Pancreas (tissue), 10 donors: ENCODE data around the gene ZC3HAV1L. TPM values are rescaled to one million over a fixed set of nuclear protein-coding genes. Genes with fewer than 3 reads are reported as not detected.

Experiments used
- ATAC-seq, 4 donors: fragments of 200-7000 bp; cut with Tn5 transposase; one replicate each; pipeline versions ENCODE4 v1.8.0 to v1.9.1; 2020; ENCODE audit warnings: mild to moderate bottlenecking in 4 of 4, moderate library complexity in 4 of 4
- DNase-seq, 6 donors: peaks; one replicate each; pipeline ENCODE4 v3.0.0-alpha.2; 2020
- FAIRE-seq: peaks from 2 replicates; lab custom pipeline; 2012; peaks lifted over from hg19 to GRCh38; lab: Jason Lieb, UNC
- H3K27ac ChIP-seq, 4 donors: fragments of 200-600 bp; sonication (generic); 1 replicate in 3 of 4; 2 replicates in 1 of 4; pipeline versions ENCODE4 v1.5.0 to v1.8.0; 2020
- H3K27me3 ChIP-seq, 4 donors: fragments of 200-600 bp; one replicate each; pipeline ENCODE4 v1.8.0; 2021
- H3K36me3 ChIP-seq, 3 donors: fragments of 200-600 bp; sonication (generic) in 1 of 3; one replicate each; pipeline versions ENCODE4 v1.5.0 to v1.8.0; 2020 to 2021
- H3K4me1 ChIP-seq, 3 donors: fragments of 200-600 bp; one replicate each; pipeline ENCODE4 v1.8.0; 2021
- H3K4me3 ChIP-seq, 4 donors: fragments of 200-600 bp; sonication (generic) in 2 of 4; one replicate each; pipeline versions ENCODE4 v1.5.0 to v1.8.0; 2020 to 2021
- H3K9me3 ChIP-seq, 4 donors: fragments of 200-600 bp; one replicate each; pipeline ENCODE4 v1.8.0; 2021
- CTCF ChIP-seq, 4 donors: fragments of 200-600 bp; sonication (generic) in 3 of 4; IDR thresholded peaks; one replicate each; pipeline versions ENCODE4 v1.5.0 to v1.8.0; 2021; ENCODE audit warnings: antibody characterized with exemption in 4 of 4
- WGBS, 2 donors: extraction: QIAGEN DNeasy Blood & Tissue Kit; methylation state at CpG; one replicate each; pipeline ENCODE4 v1.1.7; 2013; 5-methylcytosine and 5-hydroxymethylcytosine counted together
- intact Hi-C, 3 donors: fragments of 100-400 bp; cut with DNase I; formaldehyde crosslinking; loops; one replicate each; pipeline versions ENCODE4 v1.11.1 to v1.14.2; 2022
- polyA plus RNA-seq, 2 donors: library from polyadenylated mRNA; stranded (reverse); fragments of 200-250 nt; gene quantifications; one replicate each; pipeline ENCODE4 v1.2.3, GENCODE V29; 2013
- total RNA-seq, 6 donors: library from RNA; stranded (reverse); fragmentation: NEBNext Ultra II Directional in 4 of 6; extraction: Animal tissue kit (Norgen Biotek cat#: 25700) in 4 of 6; gene quantifications; one replicate each; pipeline versions ENCODE4 v1.2.1 to v1.2.4, GENCODE V29; 2021 to 2023
- donor health status: healthy with polysubstance abuse.
- donor health status: DM: no; HTN: no; CAD: no; lungs with moderate emphysema.
- donor health status: DM: no; HTN: no; CAD: no.
- donor health status: control.
- donor health status: control.
- donor health status: Bipolar disorder and iron deficiency.
- donor health status: DM: yes; HTN: yes; CAD: no.
- donor health status: DM: no; HTN: no; CAD: no.
- donor health status: DM: no; HTN: no; CAD: no.
- donor health status: DM: yes; HTN: yes; CAD: no.

Gene ZC3HAV1L
- total and polyA plus RNA-seq, 8 donors: 0.87 to 5.7 (median 2.0) TPM

GRCh38 chr7:139066315-139066714, 30.5 kb upstream of the ZC3HAV1L start:
- TF ChIP-seq CTCF (IDR thresholded peaks at IDR 0.05): no peak
- H3K9me3 ChIP-seq: no peaks in the 10 kb centered on the region
- peaks cover 0 to 26% (median 4%) of the 10 kb centered on the region in 3 donors for H3K36me3 ChIP-seq
- FAIRE-seq (no peak), ATAC-seq (no peak), DNase-seq (no peak)
- intact Hi-C loops: no loop called here
- H3K4me3 ChIP-seq: no peak overlapping the region
- no peak overlapping the region for H3K27ac ChIP-seq
- no peaks in the 10 kb centered on the region for H3K4me1 ChIP-seq
- H3K27me3 ChIP-seq: no peaks in the 10 kb centered on the region
- 89 to 91% methylated on average over 9 of the region's 9 CpGs for WGBS, 2 donors

GRCh38 chr7:139065323-139065722, 29.5 kb upstream of the ZC3HAV1L start:
- 86 to 89% methylated on average over 11 of the region's 11 CpGs for WGBS, 2 donors
- intact Hi-C loops: no loop called here
- H3K36me3 ChIP-seq: peaks cover 0 to 29% (median 4%) of the 10 kb centered on the region in 3 donors

GRCh38 chr7:139061416-139061815, 25.6 kb upstream of the ZC3HAV1L start:
- H3K4me1 ChIP-seq: no peaks in the 10 kb centered on the region
- no peak for TF ChIP-seq CTCF (IDR thresholded peaks at IDR 0.05)
- peaks cover 0 to 31% (median 4%) of the 10 kb centered on the region in 3 donors for H3K36me3 ChIP-seq
- ATAC-seq (no peak), DNase-seq (no peak), FAIRE-seq (no peak)
- 82% methylated on average over 5 of the region's 5 CpGs for WGBS, 2 donors
- H3K27ac ChIP-seq: no peak overlapping the region
- no peaks in the 10 kb centered on the region for H3K9me3 ChIP-seq
- no peaks in the 10 kb centered on the region for H3K27me3 ChIP-seq
- no peak overlapping the region for H3K4me3 ChIP-seq
- intact Hi-C loops: no loop called here

More at GRCh38 chr7:139065323-139065722, 29.5 kb upstream of the ZC3HAV1L start:
- FAIRE-seq (no peak), ATAC-seq (peak in 1 of 4 donors; percentile 11), DNase-seq (no peak)
- Histone ChIP-seq H3K9me3 (no peaks in the 10 kb centered on the region), H3K27ac (no peak overlapping the region), H3K4me3 (no peak overlapping the region), H3K27me3 (no peaks in the 10 kb centered on the region), H3K4me1 (no peaks in the 10 kb centered on the region)
- TF ChIP-seq CTCF (IDR thresholded peaks at IDR 0.05): no peak

GRCh38 chr7:139060695-139061237, 24.9 kb upstream of the ZC3HAV1L start:
- TF ChIP-seq CTCF (IDR thresholded peaks at IDR 0.05): no peak
- no peaks in the 10 kb centered on the region for H3K9me3 ChIP-seq
- H3K36me3 ChIP-seq: peaks cover 0 to 26% (median 4%) of the 10 kb centered on the region in 3 donors
- FAIRE-seq (no peak), ATAC-seq (no peak), DNase-seq (no peak)
- H3K4me1 ChIP-seq: no peaks in the 10 kb centered on the region
- H3K27me3 ChIP-seq: no peaks in the 10 kb centered on the region
- intact Hi-C loops: no loop called here
- no peak overlapping the region for H3K4me3 ChIP-seq
- 88 to 93% methylated on average over 5 of the region's 5 CpGs for WGBS, 2 donors
- no peak overlapping the region for H3K27ac ChIP-seq

GRCh38 chr7:139059905-139060304, 24.1 kb upstream of the ZC3HAV1L start:
- ATAC-seq: no peak
- intact Hi-C loops: no loop called here

More at GRCh38 chr7:139059905-139060304, 24.1 kb upstream of the ZC3HAV1L start:
- no peak for TF ChIP-seq CTCF (IDR thresholded peaks at IDR 0.05)
- Histone ChIP-seq H3K4me3 (no peak overlapping the region), H3K27me3 (no peaks in the 10 kb centered on the region), H3K9me3 (no peaks in the 10 kb centered on the region), H3K4me1 (no peaks in the 10 kb centered on the region), H3K36me3 (peaks cover 0 to 26% (median 4%) of the 10 kb centered on the region in 3 donors), H3K27ac (no peak overlapping the region)
- WGBS, 2 donors: 86 to 87% methylated on average over 1 of the region's 1 CpG
- DNase-seq (no peak), FAIRE-seq (no peak)
